ENCODE measurements around the gene TNFRSF19.
A peak's percentile ranks its signal among the peaks of the same experiment; 100 is the strongest.

Gene TNFRSF19

GRCh38 chr13:23629566-23630272 lies 59.5 kb downstream of the TNFRSF19 start:
- no peak for FAIRE-seq

GRCh38 chr13:23630349-23631093 lies 60.3 kb downstream of the TNFRSF19 start:
- no peak for FAIRE-seq

GRCh38 chr13:23631311-23632047 lies 61.3 kb downstream of the TNFRSF19 start:
- no peak for FAIRE-seq

GRCh38 chr13:23632048-23632582 lies 61.9 kb downstream of the TNFRSF19 start:
- no peak for FAIRE-seq

GRCh38 chr13:23632741-23633140 lies 62.5 kb downstream of the TNFRSF19 start:
- no peak for FAIRE-seq

- no peak for FAIRE-seq
Measured at GRCh38 chr13:23634897-23635296, 64.7 kb downstream of the TNFRSF19 start.

- FAIRE-seq, result no peak
Measured at GRCh38 chr13:23636360-23636759, 66.1 kb downstream of the TNFRSF19 start.

- peak; percentile 94 for FAIRE-seq
Measured at GRCh38 chr13:23637829-23638228, 67.6 kb downstream of the TNFRSF19 start.

- FAIRE-seq, result no peak
Measured at GRCh38 chr13:23639674-23640073, 69.5 kb downstream of the TNFRSF19 start.

GRCh38 chr13:23642110-23642509 lies 71.9 kb downstream of the TNFRSF19 start:
- no peak for FAIRE-seq

- peak; percentile 4 for FAIRE-seq
Measured at GRCh38 chr13:23643338-23644125, 73.3 kb downstream of the TNFRSF19 start.

- no peak for FAIRE-seq
Measured at GRCh38 chr13:23644126-23644419, 73.9 kb downstream of the TNFRSF19 start.

GRCh38 chr13:23644527-23645138 lies 74.4 kb downstream of the TNFRSF19 start:
- no peak for FAIRE-seq

GRCh38 chr13:23645851-23646250 lies 75.6 kb downstream of the TNFRSF19 start:
- FAIRE-seq, result no peak

- FAIRE-seq, result peak; percentile 65
Measured at GRCh38 chr13:23651439-23651838, 81.2 kb downstream of the TNFRSF19 start.

GRCh38 chr13:23651887-23652286 lies 81.7 kb downstream of the TNFRSF19 start:
- no peak for FAIRE-seq

- FAIRE-seq, result no peak
Measured at GRCh38 chr13:23652909-23653726, 82.9 kb downstream of the TNFRSF19 start.

- FAIRE-seq, result no peak
Measured at GRCh38 chr13:23654111-23655110, 84.2 kb downstream of the TNFRSF19 start.

- FAIRE-seq, result no peak
Measured at GRCh38 chr13:23655321-23655720, 85.1 kb downstream of the TNFRSF19 start.

All from endometrium (tissue), 2 donors.